ENCODE results near the gene AGBL1. TPM values are rescaled to one million over a fixed set of nuclear protein-coding genes. Genes with fewer than 3 reads are reported as not detected.

The AGBL1 gene
- total RNA-seq, 2 donors from 2014 or later, result not detected

- Histone ChIP-seq H3K4me3 (no peak overlapping the region), H3K27ac (peak overlapping the region in 1 of 2 donors; percentile 29)
- DNase-seq (ENCODE audit: low spot score), result peak; percentile 72
Observed at GRCh38 chr15:86624261-86625036, 544.8 kb downstream of the AGBL1 start.

GRCh38 chr15:86629409-86630356 lies 550.0 kb downstream of the AGBL1 start:
- Histone ChIP-seq H3K9me3 (no peaks in the 10 kb centered on the region), H3K4me3 (no peak overlapping the region), H3K27me3 (no peaks in the 10 kb centered on the region), H3K36me3 (no peaks in the 10 kb centered on the region), H3K27ac (no peak overlapping the region), H3K4me1 (no peaks in the 10 kb centered on the region)
- TF ChIP-seq, protein P1, sequence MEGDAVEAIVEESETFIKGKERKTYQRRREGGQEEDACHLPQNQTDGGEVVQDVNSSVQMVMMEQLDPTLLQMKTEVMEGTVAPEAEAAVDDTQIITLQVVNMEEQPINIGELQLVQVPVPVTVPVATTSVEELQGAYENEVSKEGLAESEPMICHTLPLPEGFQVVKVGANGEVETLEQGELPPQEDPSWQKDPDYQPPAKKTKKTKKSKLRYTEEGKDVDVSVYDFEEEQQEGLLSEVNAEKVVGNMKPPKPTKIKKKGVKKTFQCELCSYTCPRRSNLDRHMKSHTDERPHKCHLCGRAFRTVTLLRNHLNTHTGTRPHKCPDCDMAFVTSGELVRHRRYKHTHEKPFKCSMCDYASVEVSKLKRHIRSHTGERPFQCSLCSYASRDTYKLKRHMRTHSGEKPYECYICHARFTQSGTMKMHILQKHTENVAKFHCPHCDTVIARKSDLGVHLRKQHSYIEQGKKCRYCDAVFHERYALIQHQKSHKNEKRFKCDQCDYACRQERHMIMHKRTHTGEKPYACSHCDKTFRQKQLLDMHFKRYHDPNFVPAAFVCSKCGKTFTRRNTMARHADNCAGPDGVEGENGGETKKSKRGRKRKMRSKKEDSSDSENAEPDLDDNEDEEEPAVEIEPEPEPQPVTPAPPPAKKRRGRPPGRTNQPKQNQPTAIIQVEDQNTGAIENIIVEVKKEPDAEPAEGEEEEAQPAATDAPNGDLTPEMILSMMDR (IDR thresholded peaks at IDR 0.05), result no peak
- no peak for DNase-seq (ENCODE audit: low spot score)

More at GRCh38 chr15:86624261-86625036, 544.8 kb downstream of the AGBL1 start:
- Histone ChIP-seq H3K9me3 (no peaks in the 10 kb centered on the region), H3K4me1 (no peaks in the 10 kb centered on the region), H3K27me3 (no peaks in the 10 kb centered on the region), H3K36me3 (no peaks in the 10 kb centered on the region)
- TF ChIP-seq, protein P1 (IDR thresholded peaks at IDR 0.05), result peak; percentile 20 to 66

DNA sequence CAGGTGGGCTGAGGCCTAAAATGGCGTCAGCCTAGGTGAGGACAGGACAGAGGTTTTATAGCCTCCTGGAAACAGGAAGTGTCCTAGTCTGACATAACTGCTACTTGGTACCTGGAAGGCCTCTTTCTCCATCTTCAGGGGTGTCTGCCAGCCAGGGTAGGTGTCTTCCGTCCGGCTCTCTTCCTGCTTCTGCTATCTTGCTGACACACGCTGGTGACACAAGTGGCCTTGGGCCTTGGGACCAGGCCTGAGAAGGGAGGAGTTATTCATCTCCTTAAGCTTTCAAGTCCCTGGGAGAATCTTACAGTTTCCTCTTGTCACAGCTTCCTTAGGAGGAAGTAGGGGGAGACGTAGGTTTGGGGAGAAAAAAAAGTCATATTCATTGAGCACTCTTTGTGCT lies 551.3 kb downstream of the AGBL1 start:
- H3K9me3 ChIP-seq, result no peaks in the 10 kb centered on the region
- H3K27ac ChIP-seq, result no peak overlapping the region
- H3K4me1 ChIP-seq, result no peaks in the 10 kb centered on the region
- TF ChIP-seq, protein P1 (IDR thresholded peaks at IDR 0.05), result no peak
- no peak overlapping the region for H3K4me3 ChIP-seq
- H3K36me3 ChIP-seq, result no peaks in the 10 kb centered on the region
- no peak for DNase-seq (ENCODE audit: low spot score)
- H3K27me3 ChIP-seq, result no peaks in the 10 kb centered on the region

GRCh38 chr15:86634146-86634545 lies 554.5 kb downstream of the AGBL1 start:
- TF ChIP-seq, protein P1 (IDR thresholded peaks at IDR 0.05), result no peak
- no peaks in the 10 kb centered on the region for H3K27me3 ChIP-seq
- no peaks in the 10 kb centered on the region for H3K36me3 ChIP-seq

GRCh38 chr15:86634992-86635638 lies 555.4 kb downstream of the AGBL1 start:
- Histone ChIP-seq H3K27ac (no peak overlapping the region), H3K27me3 (no peaks in the 10 kb centered on the region), H3K4me1 (no peaks in the 10 kb centered on the region), H3K4me3 (no peak overlapping the region), H3K36me3 (no peaks in the 10 kb centered on the region), H3K9me3 (no peaks in the 10 kb centered on the region)
- TF ChIP-seq, protein P1 (IDR thresholded peaks at IDR 0.05), result no peak
- DNase-seq (ENCODE audit: low spot score), result no peak

More at GRCh38 chr15:86634146-86634545, 554.5 kb downstream of the AGBL1 start:
- Histone ChIP-seq H3K4me1 (no peaks in the 10 kb centered on the region), H3K9me3 (no peaks in the 10 kb centered on the region), H3K4me3 (no peak overlapping the region), H3K27ac (no peak overlapping the region)
- DNase-seq (ENCODE audit: low spot score), result no peak

Data from right atrium auricular region (tissue), 2 donors.